ENCODE data around the gene PTPRF.

PTPRF gene

GRCh38 chr1:43576521-43576920, 45.8 kb downstream of the PTPRF start:
- DNase-seq (ENCODE audit: low read depth in 2 of 3, low spot score in 2 of 3): no peak

- DNase-seq (ENCODE audit: low read depth in 2 of 3, low spot score in 2 of 3): no peak
These were observed 47.2 kb downstream of the PTPRF start for GRCh38 chr1:43577655-43578542.

DNA sequence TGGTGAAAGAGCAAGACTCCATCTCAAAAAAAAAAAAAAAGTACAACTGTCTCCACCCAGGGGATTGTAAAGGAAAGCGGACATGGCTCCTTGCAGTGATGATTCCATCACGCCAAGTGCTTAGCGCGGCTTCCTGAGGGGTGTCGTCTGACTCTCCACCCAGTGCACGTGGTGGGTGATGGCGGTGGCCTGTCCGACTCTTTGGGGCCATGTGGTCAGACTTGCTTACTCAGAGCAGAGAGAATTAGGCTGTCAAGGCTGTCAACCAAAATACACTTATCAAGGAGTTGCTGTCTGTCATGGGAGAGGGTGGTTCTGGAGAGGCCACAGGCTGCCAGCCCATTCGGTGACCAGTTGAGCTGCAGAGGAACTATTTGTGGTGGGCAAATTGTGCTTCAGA, 49.4 kb downstream of the PTPRF start:
- no peak for DNase-seq (ENCODE audit: low read depth in 2 of 3, low spot score in 2 of 3)

DNA sequence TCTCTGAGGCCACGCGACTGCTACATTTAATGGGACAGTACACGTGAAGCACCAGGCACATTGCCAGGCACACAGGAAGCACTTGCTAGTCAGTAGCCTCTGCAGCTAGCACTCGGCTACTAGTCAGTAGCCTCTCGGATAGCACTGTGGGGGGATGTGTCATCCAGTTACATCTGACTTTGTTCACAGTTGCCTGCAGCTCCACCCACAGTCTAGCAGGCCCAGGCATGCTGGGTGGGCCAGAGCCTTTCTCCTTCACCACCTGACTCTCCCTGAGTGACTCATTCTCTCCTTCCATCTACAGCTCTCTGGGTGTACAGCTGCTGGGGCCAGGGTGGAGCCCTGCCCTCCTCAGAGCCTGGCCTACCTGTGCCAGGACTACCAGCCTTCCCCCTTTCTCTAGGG, 51.5 kb downstream of the PTPRF start:
- DNase-seq (ENCODE audit: low read depth in 2 of 3, low spot score in 2 of 3): peak in 2 of 3 experiments; percentile 18 to 33

DNA sequence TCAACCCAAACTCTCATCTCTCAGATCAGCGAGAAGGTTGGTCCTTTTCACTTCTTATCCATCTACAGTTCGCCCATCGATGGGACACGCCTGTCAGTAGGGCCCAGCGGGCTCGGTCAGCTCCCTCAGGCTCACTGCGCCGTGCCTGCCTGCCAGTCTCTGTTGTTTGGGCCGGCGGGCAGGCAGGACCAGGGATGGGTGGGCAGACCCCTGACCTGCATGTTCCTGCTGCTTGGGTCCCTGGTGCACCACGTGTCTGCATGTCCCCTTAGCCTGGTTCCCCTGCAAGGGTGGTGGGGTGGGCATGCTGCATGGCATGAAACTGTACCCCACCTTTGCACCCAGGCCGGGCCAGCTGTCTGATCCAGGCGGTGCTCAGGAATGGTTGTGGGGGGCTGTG, 52.4 kb downstream of the PTPRF start:
- DNase-seq (ENCODE audit: low read depth in 2 of 3, low spot score in 2 of 3): no peak

DNA sequence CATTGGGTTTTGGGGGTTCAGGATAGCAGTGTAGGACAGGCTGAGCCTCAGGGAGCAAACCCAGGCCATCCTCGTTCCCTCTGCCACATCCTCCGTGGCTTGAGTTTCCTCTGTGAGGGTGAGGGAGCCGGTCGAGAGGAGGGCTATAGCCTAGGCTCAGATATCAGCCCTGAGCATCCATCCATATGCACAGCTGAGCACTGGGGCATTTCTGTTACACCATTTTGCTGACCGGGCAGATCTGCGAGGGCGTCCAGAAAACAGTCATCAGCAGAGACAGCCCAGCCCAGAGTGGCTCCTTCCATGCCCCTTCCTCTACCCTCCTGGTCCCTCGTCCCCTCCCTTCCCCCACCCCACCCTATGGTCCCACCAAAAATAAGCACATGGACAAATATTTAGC, 53.5 kb downstream of the PTPRF start:
- no peak for DNase-seq (ENCODE audit: low read depth in 2 of 3, low spot score in 2 of 3)

- no peak for DNase-seq (ENCODE audit: low read depth in 2 of 3, low spot score in 2 of 3)
These were observed 54.9 kb downstream of the PTPRF start for GRCh38 chr1:43585557-43585956.

- no peak for DNase-seq (ENCODE audit: low read depth in 2 of 3, low spot score in 2 of 3)
These were observed 55.6 kb downstream of the PTPRF start for GRCh38 chr1:43586136-43586731.

- no peak for DNase-seq (ENCODE audit: low read depth in 2 of 3, low spot score in 2 of 3)
These were observed 56.3 kb downstream of the PTPRF start for GRCh38 chr1:43587001-43587400.

DNA sequence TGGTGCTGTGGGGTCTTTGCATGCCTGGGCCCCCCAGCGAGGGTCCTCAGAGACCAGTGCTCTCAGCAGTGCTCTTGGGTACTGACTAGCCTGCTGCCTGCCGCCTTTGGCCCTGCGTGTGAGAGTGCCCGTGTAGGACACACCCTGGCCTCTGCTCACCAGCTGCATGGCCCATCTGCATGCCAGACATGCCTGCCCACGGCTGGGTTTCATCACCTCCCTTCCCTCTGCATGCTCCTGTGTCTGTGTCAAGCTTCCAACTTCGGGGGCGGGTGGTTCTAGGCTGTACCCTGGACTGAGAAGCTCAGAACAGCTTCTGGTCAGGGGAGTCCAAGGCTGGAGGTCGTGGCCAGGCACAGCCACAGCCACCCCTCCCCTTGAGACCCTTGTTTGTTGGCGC, 56.9 kb downstream of the PTPRF start:
- DNase-seq (ENCODE audit: low read depth in 2 of 3, low spot score in 2 of 3): no peak

GRCh38 chr1:43588592-43588991, 57.9 kb downstream of the PTPRF start:
- DNase-seq (ENCODE audit: low read depth in 2 of 3, low spot score in 2 of 3): no peak

DNA sequence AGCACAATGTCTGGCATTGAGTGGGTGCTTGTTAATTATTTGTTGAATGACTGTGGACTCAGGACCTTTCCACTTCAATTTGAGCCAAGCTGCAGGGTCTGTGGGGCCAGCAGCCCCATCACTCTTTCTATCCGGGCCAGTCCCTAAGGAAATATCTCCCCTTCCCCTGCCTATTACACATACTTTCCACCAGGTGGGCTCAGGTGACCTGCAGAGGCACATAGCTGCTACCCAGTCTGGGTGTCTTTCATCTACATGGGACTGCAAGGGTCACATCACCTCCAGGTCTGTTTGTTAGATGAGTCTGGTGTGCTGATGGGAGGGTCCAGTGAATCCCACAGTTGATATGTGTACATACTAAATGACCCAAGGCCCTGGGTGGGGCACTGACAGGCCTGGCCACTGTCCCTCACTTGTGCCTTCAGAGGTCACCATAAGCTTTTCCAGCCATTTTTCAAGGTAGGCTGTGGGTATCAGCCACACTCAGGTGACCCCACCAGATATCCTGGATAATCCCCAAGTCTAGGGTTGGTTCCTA, 59.8 kb downstream of the PTPRF start:
- DNase-seq (ENCODE audit: low read depth in 2 of 3, low spot score in 2 of 3): no peak

- DNase-seq (ENCODE audit: low read depth in 2 of 3, low spot score in 2 of 3): no peak
These were observed 60.5 kb downstream of the PTPRF start for GRCh38 chr1:43591181-43591580.

GRCh38 chr1:43592051-43592665, 61.5 kb downstream of the PTPRF start:
- DNase-seq (ENCODE audit: low read depth in 2 of 3, low spot score in 2 of 3): no peak

DNA sequence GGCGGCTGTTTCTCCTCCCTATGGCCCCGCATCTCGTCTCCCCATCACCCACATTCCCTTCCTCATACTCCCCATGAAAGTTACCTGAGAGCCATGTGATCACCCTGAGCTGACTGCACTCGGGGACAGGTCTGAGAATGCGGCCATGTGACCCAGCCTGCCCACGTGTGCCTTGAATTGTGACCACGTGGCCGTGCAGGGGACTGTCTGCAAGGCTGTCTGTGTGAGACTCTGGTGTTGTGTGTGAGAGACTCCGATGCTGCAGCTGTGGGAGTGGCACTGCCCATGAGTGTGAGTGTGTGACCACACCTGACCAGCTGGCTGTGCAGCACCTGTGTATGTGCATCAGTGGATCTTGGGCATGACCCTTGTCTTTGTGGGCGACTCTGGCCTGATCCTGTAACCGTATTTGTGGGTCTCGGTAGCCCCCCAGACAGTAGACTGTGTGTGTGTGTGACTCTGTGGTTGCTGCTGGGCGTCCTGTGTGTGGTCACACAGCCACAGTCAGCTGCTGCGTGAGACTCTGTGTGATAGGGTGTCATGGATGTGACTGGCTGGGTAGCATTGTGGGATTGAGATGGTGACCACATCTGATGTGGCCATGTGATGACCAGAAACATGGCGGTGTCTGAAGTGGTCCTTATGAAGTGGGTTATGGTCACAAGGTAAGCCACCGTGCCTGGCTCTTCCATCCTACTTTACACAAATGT, 62.4 kb downstream of the PTPRF start:
- DNase-seq (ENCODE audit: low read depth in 2 of 3, low spot score in 2 of 3): no peak

DNA sequence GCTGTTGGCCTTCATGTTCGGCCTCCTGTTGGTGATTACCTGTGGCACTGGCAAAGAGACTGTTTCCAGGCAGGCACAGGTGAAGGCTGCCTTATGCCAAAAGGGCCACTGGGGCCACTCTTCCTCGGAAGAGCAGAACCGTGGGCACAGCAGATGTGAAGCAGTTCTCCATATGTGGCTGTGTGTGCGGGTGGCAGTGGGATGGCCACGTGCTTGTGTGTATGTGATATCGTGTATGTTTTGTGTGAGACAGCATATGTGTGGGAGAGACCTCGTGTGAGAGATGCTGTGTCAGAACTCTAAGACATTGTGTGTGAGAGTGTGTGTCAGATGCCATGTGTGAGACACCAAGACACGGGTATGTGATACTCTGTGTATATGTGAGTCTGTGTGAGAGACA, 65.9 kb downstream of the PTPRF start:
- DNase-seq (ENCODE audit: low read depth in 2 of 3, low spot score in 2 of 3): no peak

GRCh38 chr1:43597028-43597427, 66.3 kb downstream of the PTPRF start:
- no peak for DNase-seq (ENCODE audit: low read depth in 2 of 3, low spot score in 2 of 3)

DNA sequence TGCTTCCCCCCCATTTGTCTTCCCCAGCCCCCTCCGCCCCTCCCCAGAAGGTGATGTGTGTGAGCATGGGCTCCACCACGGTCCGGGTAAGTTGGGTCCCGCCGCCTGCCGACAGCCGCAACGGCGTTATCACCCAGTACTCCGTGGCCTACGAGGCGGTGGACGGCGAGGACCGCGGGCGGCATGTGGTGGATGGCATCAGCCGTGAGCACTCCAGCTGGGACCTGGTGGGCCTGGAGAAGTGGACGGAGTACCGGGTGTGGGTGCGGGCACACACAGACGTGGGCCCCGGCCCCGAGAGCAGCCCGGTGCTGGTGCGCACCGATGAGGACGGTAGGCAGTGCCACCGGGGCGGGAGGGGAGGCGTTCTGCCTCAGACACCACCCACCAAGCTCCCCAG, 67.0 kb downstream of the PTPRF start:
- no peak for DNase-seq (ENCODE audit: low read depth in 2 of 3, low spot score in 2 of 3)

DNA sequence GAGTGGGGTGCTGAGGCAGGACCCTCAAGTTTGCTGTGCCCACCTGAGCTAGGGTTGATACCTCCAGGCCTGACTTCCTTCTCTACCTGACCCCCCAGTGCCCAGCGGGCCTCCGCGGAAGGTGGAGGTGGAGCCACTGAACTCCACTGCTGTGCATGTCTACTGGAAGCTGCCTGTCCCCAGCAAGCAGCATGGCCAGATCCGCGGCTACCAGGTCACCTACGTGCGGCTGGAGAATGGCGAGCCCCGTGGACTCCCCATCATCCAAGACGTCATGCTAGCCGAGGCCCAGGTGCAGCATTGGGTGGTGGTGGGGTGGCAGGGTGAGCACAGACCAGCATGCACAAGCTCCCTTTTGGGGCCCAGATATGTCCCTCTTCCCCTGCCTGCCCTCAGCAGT, 67.9 kb downstream of the PTPRF start:
- no peak for DNase-seq (ENCODE audit: low read depth in 2 of 3, low spot score in 2 of 3)

- no peak for DNase-seq (ENCODE audit: low read depth in 2 of 3, low spot score in 2 of 3)
These were observed 69.6 kb downstream of the PTPRF start for GRCh38 chr1:43600033-43601020.
